K562 (cell line): ENCODE results near the gene KBTBD4. TPM values are rescaled to one million over a fixed set of nuclear protein-coding genes. Genes with fewer than 3 reads are reported as not detected.

ENCODE experiments used
- CBFA2T2 ChIP-seq: fragments of 450-650 bp; conservative IDR thresholded peaks from 2 replicates; pipeline ENCODE4 v1.6.1; 2017; ENCODE audit warnings: mild to moderate bottlenecking
- CBFA2T3 ChIP-seq: fragments of 450-650 bp; IDR thresholded peaks from 2 replicates; pipeline ENCODE4 v1.6.1; 2017
- CBX8 ChIP-seq: fragments of 200-600 bp; sonication (generic); IDR thresholded peaks from 2 replicates; pipeline ENCODE4 v1.6.1; 2012; ENCODE audit warnings: borderline replicate concordance, mixed run types, low read depth, mild to moderate bottlenecking, moderate library complexity, mixed read lengths, low read length, control low read depth, inconsistent platforms; ENCODE audit not compliant: poor library complexity, severe bottlenecking; ENCODE audit errors: extremely low read depth
- DLX4 ChIP-seq: fragments of 250-450 bp; sonication (Bioruptor Pico); IDR thresholded peaks from 2 replicates; pipeline ENCODE4 v1.6.1; 2021; ENCODE audit warnings: mild to moderate bottlenecking
- HMBOX1 ChIP-seq: sonication (generic); IDR thresholded peaks from 2 replicates; pipeline ENCODE4 v1.6.1; 2016
- HMG20A ChIP-seq: fragments of 450-650 bp; formaldehyde crosslinking; conservative IDR thresholded peaks from 2 replicates; pipeline ENCODE4 v1.4.0; 2020; ENCODE audit warnings: mild to moderate bottlenecking, mixed read lengths
- ILF3 ChIP-seq: fragments of 450-650 bp; IDR thresholded peaks from 2 replicates; pipeline ENCODE4 v1.6.1; 2018; ENCODE audit warnings: antibody characterized with exemption, mild to moderate bottlenecking, moderate library complexity, borderline replicate concordance
- JUNB ChIP-seq: fragments of 450-650 bp; formaldehyde crosslinking; conservative IDR thresholded peaks from 2 replicates; pipeline ENCODE4 v1.4.0; 2020; ENCODE audit warnings: mild to moderate bottlenecking
- L3MBTL2 ChIP-seq: fragments of 450-650 bp; IDR thresholded peaks from 2 replicates; pipeline ENCODE4 v1.6.1; 2016; ENCODE audit warnings: mild to moderate bottlenecking, moderate library complexity
- MAFK ChIP-seq: IDR thresholded peaks from 2 replicates; pipeline ENCODE4 v1.6.1; 2011; ENCODE audit warnings: low read length, improper control_type of control experiment
- MAZ ChIP-seq, 2 experiments: fragments of 450-650 bp in 1 of 2; sonication (generic) in 1 of 2; formaldehyde crosslinking; IDR thresholded peaks in 1 of 2; conservative IDR thresholded peaks in 1 of 2; 2 replicates each; pipeline versions ENCODE4 v1.4.0 to v1.5.0; 2020; ENCODE audit warnings: mild to moderate bottlenecking in 1 of 2, missing genetic modification reagents in 1 of 2
- MCM2 ChIP-seq: fragments of 450-650 bp; IDR thresholded peaks from 2 replicates; pipeline ENCODE4 v1.6.1; 2017; ENCODE audit warnings: low read depth, mild to moderate bottlenecking
- PKNOX1 ChIP-seq: fragments of 450-650 bp; IDR thresholded peaks from 2 replicates; pipeline ENCODE4 v1.6.1; 2016
- POLR2A ChIP-seq: fragments of 450-650 bp; conservative IDR thresholded peaks from 2 replicates; pipeline ENCODE4 v1.6.1; 2016
- SNRNP70 ChIP-seq: fragments of 200-400 bp; formaldehyde crosslinking; optimal IDR thresholded peaks from 2 replicates; pipeline ENCODE3; 2017; ENCODE audit warnings: low read depth, low read length
- ZBTB17 ChIP-seq: fragments of 450-650 bp; formaldehyde crosslinking; IDR thresholded peaks from 2 replicates; pipeline ENCODE4 v1.4.0; 2020; ENCODE audit warnings: mild to moderate bottlenecking
- ZKSCAN1 ChIP-seq: fragments of 150-350 bp; IDR thresholded peaks from 2 replicates; pipeline ENCODE4 v1.6.1; 2016; ENCODE audit warnings: low read depth, low read length
- ZMIZ1 ChIP-seq, 2 experiments: fragments of 150-350 bp in 1 of 2; IDR thresholded peaks; 2 replicates each; pipeline ENCODE4 v1.6.1; 2012 to 2016; ENCODE audit warnings: low read depth in 2 of 2, low read length in 2 of 2, mild to moderate bottlenecking in 1 of 2, moderate library complexity in 1 of 2
- ZNF12 ChIP-seq: sonication (generic); formaldehyde crosslinking; IDR thresholded peaks from 2 replicates; pipeline ENCODE4 v1.4.0; 2020; ENCODE audit warnings: mild to moderate bottlenecking, missing genetic modification reagents
- ZNF224 ChIP-seq: sonication (generic); formaldehyde crosslinking; IDR thresholded peaks from 2 replicates; pipeline ENCODE4 v1.8.0; 2022; ENCODE audit warnings: mild to moderate bottlenecking, missing genetic modification reagents
- ZNF232 ChIP-seq: sonication (generic); formaldehyde crosslinking; IDR thresholded peaks from 2 replicates; pipeline ENCODE4 v1.8.0; 2022; ENCODE audit warnings: mild to moderate bottlenecking, missing genetic modification reagents
- ZNF507 ChIP-seq: conservative IDR thresholded peaks from 2 replicates; pipeline ENCODE4 v1.6.1; 2017; ENCODE audit warnings: missing genetic modification characterization, missing compliant biosample characterization
- ZNF639 ChIP-seq, 2 experiments: fragments of 200-800 bp in 1 of 2; sonication (Bioruptor generic) in 1 of 2; sonication (generic) in 1 of 2; formaldehyde crosslinking in 1 of 2; IDR thresholded peaks in 1 of 2; conservative IDR thresholded peaks in 1 of 2; 2 replicates each; pipeline versions ENCODE4 v1.5.0 to v1.6.1; 2016 to 2020; ENCODE audit warnings: missing compliant biosample characterization in 1 of 2, missing genetic modification characterization in 1 of 2, missing genetic modification reagents in 1 of 2
- ZNF77 ChIP-seq: fragments of 250-450 bp; sonication (Bioruptor Pico); IDR thresholded peaks from 2 replicates; pipeline ENCODE4 v1.5.0; 2020
- polyA plus RNA-seq, 8 experiments: library from polyadenylated mRNA; depleted of rRNA in 4 of 8; stranded (reverse) in 5 of 8; unstranded in 3 of 8; fragments of >200 nt; fragmentation: Nextera tagmentation in 2 of 8; fragmentation: Illumina TruSeq in 1 of 8; extraction: Ambion mirVana in 2 of 8; extraction: Trizol in 1 of 8; gene quantifications; 2 replicates each; pipeline versions ENCODE4 v1.2.1 to v1.2.3, GENCODE V29; 2011 to 2014; ENCODE audit warnings: inconsistent platforms in 1 of 8, missing spikeins in 1 of 8
- total RNA-seq, 7 experiments: library from RNA; depleted of rRNA in 6 of 7; stranded (reverse); fragments of >200 nt in 6 of 7; fragmentation: Illumina TruSeq in 2 of 7; extraction: Trizol in 2 of 7; gene quantifications; 2 replicates each; pipeline versions ENCODE4 v1.2.1 to v1.2.3, GENCODE V29; 2011 to 2021; ENCODE audit warnings: low replicate concordance in 1 of 7

KBTBD4 gene
- total and polyA plus RNA-seq, 9 of the 15 experiments (the other 6 are each of a cell fraction or from before 2014, with no cell fraction given): 7.0 to 33.9 (median 13.3) TPM

GRCh38 chr11:47609675-47610074 is 30.9 kb upstream of the KBTBD4 start (continued):
- TF ChIP-seq CBFA2T3 (peak; percentile 87), MAZ (CRISPR knock-in tag; conservative IDR thresholded peaks at IDR 0.05 in 1 of 2, IDR thresholded peaks at IDR 0.05 in 1 of 2) (peak in 1 of 2 experiments; percentile 59; a peak in 1 of 4 replicates), MCM2 (no peak), DLX4 (no peak), SNRNP70 (no peak), POLR2A (no peak), HMBOX1 (no peak), CBFA2T2 (peak; percentile 78), JUNB (CRISPR knock-in tag) (no peak), ZNF639 (CRISPR knock-in tag; conservative IDR thresholded peaks at IDR 0.05 in 1 of 2, IDR thresholded peaks at IDR 0.05 in 1 of 2) (no peak), HMG20A (no peak), MAFK (no peak), ZNF507 (no peak), L3MBTL2 (no peak), ZBTB17 (CRISPR knock-in tag) (no peak), ILF3 (no peak), ZKSCAN1 (no peak), ZNF77 (CRISPR knock-in tag) (no peak), ZNF232 (CRISPR knock-in tag) (no peak), CBX8 (no peak), PKNOX1 (no peak), ZNF12 (CRISPR knock-in tag) (no peak), ZMIZ1 (IDR thresholded peaks at IDR 0.05; ENCODE audit: low read depth in 2 of 2, low read length in 2 of 2) (no peak), ZNF224 (CRISPR knock-in tag) (no peak)
